HepG2 (cell line): ENCODE data around the gene RASSF7. TPM values are rescaled to one million over a fixed set of nuclear protein-coding genes. Genes with fewer than 3 reads are reported as not detected.

ENCODE experiments used
- ADNP ChIP-seq: sonication (generic); formaldehyde crosslinking; IDR thresholded peaks from 2 replicates; pipeline ENCODE4 v1.4.0; 2020; ENCODE audit warnings: missing genetic modification reagents
- FOSL1 ChIP-seq: sonication (generic); formaldehyde crosslinking; IDR thresholded peaks from 2 replicates; pipeline ENCODE4 v1.9.0; 2021; ENCODE audit warnings: missing genetic modification reagents, borderline replicate concordance
- HMGA1 ChIP-seq: sonication (generic); formaldehyde crosslinking; conservative IDR thresholded peaks from 2 replicates; pipeline ENCODE4 v1.4.0; 2020; ENCODE audit warnings: missing genetic modification reagents
- NCOA5 ChIP-seq: sonication (generic); formaldehyde crosslinking; IDR thresholded peaks from 2 replicates; pipeline ENCODE4 v1.4.0; 2020; ENCODE audit warnings: missing genetic modification reagents
- PHB2 ChIP-seq: fragments of 450-650 bp; IDR thresholded peaks from 2 replicates; pipeline ENCODE4 v1.6.1; 2018; ENCODE audit not compliant: partially characterized antibody
- SPEN ChIP-seq: sonication (generic); formaldehyde crosslinking; IDR thresholded peaks from 2 replicates; pipeline ENCODE4 v1.5.1; 2020; ENCODE audit warnings: low read depth, mild to moderate bottlenecking, missing genetic modification reagents
- ZBTB7A ChIP-seq: sonication (generic); formaldehyde crosslinking; IDR thresholded peaks from 2 replicates; pipeline ENCODE4 v1.8.0; 2022; ENCODE audit warnings: mild to moderate bottlenecking, missing genetic modification reagents
- ZNF224 ChIP-seq: sonication (generic); formaldehyde crosslinking; IDR thresholded peaks from 2 replicates; pipeline ENCODE4 v1.5.0; 2020; ENCODE audit warnings: mild to moderate bottlenecking, missing genetic modification reagents
- ZNF256 ChIP-seq: sonication (generic); formaldehyde crosslinking; conservative IDR thresholded peaks from 2 replicates; pipeline ENCODE4 v1.4.0; 2020; ENCODE audit warnings: missing genetic modification reagents
- ZNF660 ChIP-seq: sonication (generic); formaldehyde crosslinking; IDR thresholded peaks from 2 replicates; pipeline ENCODE4 v1.5.1; 2020; ENCODE audit warnings: mild to moderate bottlenecking, low read depth, missing genetic modification reagents, borderline replicate concordance
- polyA plus RNA-seq, 8 experiments: library from polyadenylated mRNA; depleted of rRNA in 3 of 8; stranded (reverse) in 7 of 8; unstranded in 1 of 8; fragments of >200 nt; fragmentation: Illumina TruSeq in 4 of 8; extraction: Trizol in 4 of 8; gene quantifications; 2 replicates each; pipeline versions ENCODE4 v1.2.1 to v1.2.3, GENCODE V29; 2011 to 2016; ENCODE audit warnings: low read depth in 4 of 8, missing spikeins in 1 of 8, mixed read lengths in 1 of 8; ENCODE audit not compliant: insufficient read depth in 1 of 8
- total RNA-seq, 5 experiments: library from RNA; depleted of rRNA; stranded (reverse); fragments of >200 nt; fragmentation: Illumina TruSeq; extraction: Trizol; gene quantifications; 2 replicates each; pipeline ENCODE4 v1.2.3, GENCODE V29; 2016; ENCODE audit warnings: low read depth in 1 of 5
- TF ChIP-seq, protein P1 (sequence below): sonication (generic); formaldehyde crosslinking; IDR thresholded peaks from 2 replicates; pipeline ENCODE4 v1.4.0; 2020; ENCODE audit warnings: mild to moderate bottlenecking, missing genetic modification reagents
- TF ChIP-seq, protein P2 (sequence below): sonication (generic); formaldehyde crosslinking; IDR thresholded peaks from 2 replicates; pipeline ENCODE4 v1.4.0; 2020; ENCODE audit warnings: missing genetic modification reagents, mild to moderate bottlenecking, borderline replicate concordance
- TF ChIP-seq, protein P3 (sequence below): sonication (generic); formaldehyde crosslinking; IDR thresholded peaks from 2 replicates; pipeline ENCODE4 v1.4.0; 2020; ENCODE audit warnings: missing genetic modification reagents
- TF ChIP-seq, protein P4 (sequence below), 2 experiments: sonication (generic) in 1 of 2; formaldehyde crosslinking in 1 of 2; IDR thresholded peaks; 2 replicates each; pipeline versions ENCODE4 v1.4.0 to v1.6.1; 2016 to 2020; ENCODE audit warnings: borderline replicate concordance in 1 of 2, low read depth in 1 of 2, mild to moderate bottlenecking in 1 of 2, missing genetic modification reagents in 1 of 2

The RASSF7 gene
- total and polyA plus RNA-seq, 2 of the 13 experiments (the other 11 are each of a cell fraction or from before 2014, with no cell fraction given), result 20.2 to 28.6 TPM

GRCh38 chr11:569158-569885 lies 8.6 kb downstream of the RASSF7 start (continued):
- TF ChIP-seq, protein P1, sequence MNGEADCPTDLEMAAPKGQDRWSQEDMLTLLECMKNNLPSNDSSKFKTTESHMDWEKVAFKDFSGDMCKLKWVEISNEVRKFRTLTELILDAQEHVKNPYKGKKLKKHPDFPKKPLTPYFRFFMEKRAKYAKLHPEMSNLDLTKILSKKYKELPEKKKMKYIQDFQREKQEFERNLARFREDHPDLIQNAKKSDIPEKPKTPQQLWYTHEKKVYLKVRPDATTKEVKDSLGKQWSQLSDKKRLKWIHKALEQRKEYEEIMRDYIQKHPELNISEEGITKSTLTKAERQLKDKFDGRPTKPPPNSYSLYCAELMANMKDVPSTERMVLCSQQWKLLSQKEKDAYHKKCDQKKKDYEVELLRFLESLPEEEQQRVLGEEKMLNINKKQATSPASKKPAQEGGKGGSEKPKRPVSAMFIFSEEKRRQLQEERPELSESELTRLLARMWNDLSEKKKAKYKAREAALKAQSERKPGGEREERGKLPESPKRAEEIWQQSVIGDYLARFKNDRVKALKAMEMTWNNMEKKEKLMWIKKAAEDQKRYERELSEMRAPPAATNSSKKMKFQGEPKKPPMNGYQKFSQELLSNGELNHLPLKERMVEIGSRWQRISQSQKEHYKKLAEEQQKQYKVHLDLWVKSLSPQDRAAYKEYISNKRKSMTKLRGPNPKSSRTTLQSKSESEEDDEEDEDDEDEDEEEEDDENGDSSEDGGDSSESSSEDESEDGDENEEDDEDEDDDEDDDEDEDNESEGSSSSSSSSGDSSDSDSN (CRISPR knock-in tag), result peak; percentile 74
- TF ChIP-seq ZNF256 (CRISPR knock-in tag) (no peak), ZNF660 (CRISPR knock-in tag) (no peak), PHB2 (no peak), ZNF224 (CRISPR knock-in tag) (peak; percentile 21; the same call in 1 of the 2 replicates), ZBTB7A (CRISPR knock-in tag) (no peak), NCOA5 (CRISPR knock-in tag) (no peak), FOSL1 (peak; percentile 18; the same call in 1 of the 2 replicates), ADNP (no peak), HMGA1 (CRISPR knock-in tag) (no peak), SPEN (CRISPR knock-in tag) (0 out of 2 replicates have a peak, but pooled peaks have one; percentile 23)
- TF ChIP-seq, protein P2, sequence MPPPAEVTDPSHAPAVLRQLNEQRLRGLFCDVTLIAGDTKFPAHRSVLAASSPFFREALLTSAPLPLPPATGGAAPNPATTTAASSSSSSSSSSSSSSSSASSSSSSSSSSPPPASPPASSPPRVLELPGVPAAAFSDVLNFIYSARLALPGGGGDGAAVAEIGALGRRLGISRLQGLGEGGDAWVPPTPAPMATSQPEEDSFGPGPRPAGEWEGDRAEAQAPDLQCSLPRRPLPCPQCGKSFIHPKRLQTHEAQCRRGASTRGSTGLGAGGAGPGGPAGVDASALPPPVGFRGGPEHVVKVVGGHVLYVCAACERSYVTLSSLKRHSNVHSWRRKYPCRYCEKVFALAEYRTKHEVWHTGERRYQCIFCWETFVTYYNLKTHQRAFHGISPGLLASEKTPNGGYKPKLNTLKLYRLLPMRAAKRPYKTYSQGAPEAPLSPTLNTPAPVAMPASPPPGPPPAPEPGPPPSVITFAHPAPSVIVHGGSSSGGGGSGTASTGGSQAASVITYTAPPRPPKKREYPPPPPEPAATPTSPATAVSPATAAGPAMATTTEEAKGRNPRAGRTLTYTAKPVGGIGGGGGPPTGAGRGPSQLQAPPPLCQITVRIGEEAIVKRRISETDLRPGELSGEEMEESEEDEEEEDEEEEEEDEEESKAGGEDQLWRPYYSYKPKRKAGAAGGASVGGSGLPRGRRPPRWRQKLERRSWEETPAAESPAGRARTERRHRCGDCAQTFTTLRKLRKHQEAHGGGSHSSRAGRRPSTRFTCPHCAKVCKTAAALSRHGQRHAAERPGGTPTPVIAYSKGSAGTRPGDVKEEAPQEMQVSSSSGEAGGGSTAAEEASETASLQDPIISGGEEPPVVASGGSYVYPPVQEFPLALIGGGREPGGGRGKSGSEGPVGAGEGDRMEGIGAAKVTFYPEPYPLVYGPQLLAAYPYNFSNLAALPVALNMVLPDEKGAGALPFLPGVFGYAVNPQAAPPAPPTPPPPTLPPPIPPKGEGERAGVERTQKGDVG, result no peak
- TF ChIP-seq, protein P3, sequence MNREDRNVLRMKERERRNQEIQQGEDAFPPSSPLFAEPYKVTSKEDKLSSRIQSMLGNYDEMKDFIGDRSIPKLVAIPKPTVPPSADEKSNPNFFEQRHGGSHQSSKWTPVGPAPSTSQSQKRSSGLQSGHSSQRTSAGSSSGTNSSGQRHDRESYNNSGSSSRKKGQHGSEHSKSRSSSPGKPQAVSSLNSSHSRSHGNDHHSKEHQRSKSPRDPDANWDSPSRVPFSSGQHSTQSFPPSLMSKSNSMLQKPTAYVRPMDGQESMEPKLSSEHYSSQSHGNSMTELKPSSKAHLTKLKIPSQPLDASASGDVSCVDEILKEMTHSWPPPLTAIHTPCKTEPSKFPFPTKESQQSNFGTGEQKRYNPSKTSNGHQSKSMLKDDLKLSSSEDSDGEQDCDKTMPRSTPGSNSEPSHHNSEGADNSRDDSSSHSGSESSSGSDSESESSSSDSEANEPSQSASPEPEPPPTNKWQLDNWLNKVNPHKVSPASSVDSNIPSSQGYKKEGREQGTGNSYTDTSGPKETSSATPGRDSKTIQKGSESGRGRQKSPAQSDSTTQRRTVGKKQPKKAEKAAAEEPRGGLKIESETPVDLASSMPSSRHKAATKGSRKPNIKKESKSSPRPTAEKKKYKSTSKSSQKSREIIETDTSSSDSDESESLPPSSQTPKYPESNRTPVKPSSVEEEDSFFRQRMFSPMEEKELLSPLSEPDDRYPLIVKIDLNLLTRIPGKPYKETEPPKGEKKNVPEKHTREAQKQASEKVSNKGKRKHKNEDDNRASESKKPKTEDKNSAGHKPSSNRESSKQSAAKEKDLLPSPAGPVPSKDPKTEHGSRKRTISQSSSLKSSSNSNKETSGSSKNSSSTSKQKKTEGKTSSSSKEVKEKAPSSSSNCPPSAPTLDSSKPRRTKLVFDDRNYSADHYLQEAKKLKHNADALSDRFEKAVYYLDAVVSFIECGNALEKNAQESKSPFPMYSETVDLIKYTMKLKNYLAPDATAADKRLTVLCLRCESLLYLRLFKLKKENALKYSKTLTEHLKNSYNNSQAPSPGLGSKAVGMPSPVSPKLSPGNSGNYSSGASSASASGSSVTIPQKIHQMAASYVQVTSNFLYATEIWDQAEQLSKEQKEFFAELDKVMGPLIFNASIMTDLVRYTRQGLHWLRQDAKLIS, result no peak
- TF ChIP-seq, protein P4, sequence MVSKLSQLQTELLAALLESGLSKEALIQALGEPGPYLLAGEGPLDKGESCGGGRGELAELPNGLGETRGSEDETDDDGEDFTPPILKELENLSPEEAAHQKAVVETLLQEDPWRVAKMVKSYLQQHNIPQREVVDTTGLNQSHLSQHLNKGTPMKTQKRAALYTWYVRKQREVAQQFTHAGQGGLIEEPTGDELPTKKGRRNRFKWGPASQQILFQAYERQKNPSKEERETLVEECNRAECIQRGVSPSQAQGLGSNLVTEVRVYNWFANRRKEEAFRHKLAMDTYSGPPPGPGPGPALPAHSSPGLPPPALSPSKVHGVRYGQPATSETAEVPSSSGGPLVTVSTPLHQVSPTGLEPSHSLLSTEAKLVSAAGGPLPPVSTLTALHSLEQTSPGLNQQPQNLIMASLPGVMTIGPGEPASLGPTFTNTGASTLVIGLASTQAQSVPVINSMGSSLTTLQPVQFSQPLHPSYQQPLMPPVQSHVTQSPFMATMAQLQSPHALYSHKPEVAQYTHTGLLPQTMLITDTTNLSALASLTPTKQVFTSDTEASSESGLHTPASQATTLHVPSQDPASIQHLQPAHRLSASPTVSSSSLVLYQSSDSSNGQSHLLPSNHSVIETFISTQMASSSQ (IDR thresholded peaks at IDR 0.05; ENCODE audit: low read depth), result no peak
- TF ChIP-seq, protein P4 (CRISPR knock-in tag; IDR thresholded peaks at IDR 0.05; ENCODE audit: borderline replicate concordance), result 0 out of 2 replicates have a peak, but pooled peaks have one; percentile 34
